Endothelial cell of umbilical vein (primary cell): ENCODE data around the gene TMIE. TPM values are rescaled to one million over a fixed set of nuclear protein-coding genes. Genes with fewer than 3 reads are reported as not detected.

Source experiments
- BruUV-seq: library from RNA; stranded (reverse); fragments of 400-500 nt; replicated peaks from 2 replicates; lab custom pipeline; 2021; lab: Mats Ljungman, UMichigan
- CTCF ChIA-PET: fragments of 300-600, 350-600 bp; sonication (Branson Sonifier 250); formaldehyde crosslinking; loops from one replicate; lab custom pipeline; 2021; ENCODE audit warnings: antibody characterized with exemption, inconsistent platforms; lab: Charles Lee
- POLR2A ChIA-PET: fragments of 300-600, 350-600 bp; sonication (Branson Sonifier 250); formaldehyde crosslinking; loops from one replicate; lab custom pipeline; 2021; ENCODE audit warnings: antibody characterized with exemption, inconsistent platforms; lab: Charles Lee
- DNase-seq: peaks from one replicate; pipeline ENCODE4 v3.0.0-alpha.2; 2011; ENCODE audit warnings: low read depth, low spot score
- FAIRE-seq: peaks from 2 replicates; lab custom pipeline; 2011; peaks lifted over from hg19 to GRCh38; lab: Jason Lieb, UNC
- H2AFZ ChIP-seq: 2 replicates; pipeline ENCODE4 v1.6.0; 2012; ENCODE audit warnings: low read depth, low read length, control low read depth, inconsistent platforms
- H3K27ac ChIP-seq: 2 replicates; pipeline ENCODE4 v1.5.1; 2011; ENCODE audit warnings: low read depth, mild to moderate bottlenecking, control low read depth, low read length, moderate library complexity; ENCODE audit not compliant: insufficient read depth
- H3K27me3 ChIP-seq, 2 experiments: 2 replicates each; pipeline versions ENCODE4 v1.6.0 to v1.6.1; 2011; ENCODE audit warnings: low read length in 2 of 2, mixed read lengths in 1 of 2; ENCODE audit not compliant: control insufficient read depth in 2 of 2, insufficient read depth in 2 of 2
- H3K36me3 ChIP-seq, 2 experiments: 2 replicates in 1 of 2; 3 replicates in 1 of 2; pipeline ENCODE4 v1.5.1; 2011; ENCODE audit warnings: low read length in 2 of 2, mild to moderate bottlenecking in 1 of 2, moderate library complexity in 1 of 2; ENCODE audit not compliant: control insufficient read depth in 2 of 2, insufficient read depth in 2 of 2; ENCODE audit errors: extremely low read depth in 1 of 2
- H3K4me1 ChIP-seq: 3 replicates; pipeline ENCODE4 v1.5.1; 2011; ENCODE audit warnings: mild to moderate bottlenecking, low read length; ENCODE audit not compliant: control insufficient read depth, insufficient read depth; ENCODE audit errors: extremely low read depth
- H3K4me2 ChIP-seq: 2 replicates; pipeline ENCODE4 v1.6.1; 2011; ENCODE audit warnings: low read length, control low read depth, mixed read lengths; ENCODE audit not compliant: insufficient read depth
- H3K4me3 ChIP-seq, 3 experiments: fragments of 200-600 bp in 1 of 3; sonication (generic), shearing (Covaris generic) in 1 of 3; replicated peaks in 1 of 3; 2 replicates each; pipeline ENCODE4 v1.5.1; 2011 to 2016; ENCODE audit warnings: control low read depth in 3 of 3, low read length in 3 of 3, mild to moderate bottlenecking in 2 of 3, inconsistent platforms in 1 of 3, low read depth in 1 of 3, moderate library complexity in 1 of 3; ENCODE audit not compliant: insufficient read depth in 1 of 3
- H3K79me2 ChIP-seq: 2 replicates; pipeline ENCODE4 v1.6.0; 2012; ENCODE audit warnings: low read length, inconsistent platforms; ENCODE audit not compliant: control insufficient read depth, insufficient read depth
- H3K9ac ChIP-seq: replicated peaks from 2 replicates; pipeline ENCODE3; 2011; ENCODE audit warnings: low read length, control low read depth; ENCODE audit not compliant: insufficient read depth; ENCODE audit errors: extremely low read depth
- H3K9me1 ChIP-seq: replicated peaks from 3 replicates; pipeline ENCODE4 v1.6.0; 2011; ENCODE audit warnings: mild to moderate bottlenecking, low read length; ENCODE audit not compliant: control insufficient read depth, insufficient read depth; ENCODE audit errors: extremely low read depth
- H3K9me3 ChIP-seq: replicated peaks from 2 replicates; pipeline ENCODE4 v1.5.1; 2012; ENCODE audit warnings: low read length, inconsistent platforms; ENCODE audit not compliant: control insufficient read depth, insufficient read depth
- H4K20me1 ChIP-seq: replicated peaks from 2 replicates; pipeline ENCODE3; 2011; ENCODE audit warnings: mild to moderate bottlenecking, low read length; ENCODE audit not compliant: control insufficient read depth, insufficient read depth; ENCODE audit errors: extremely low read depth
- CTCF ChIP-seq, 2 donors: IDR thresholded peaks; 1 replicate in 1 of 2; 2 replicates in 1 of 2; pipeline ENCODE4 v1.5.1; 2011; ENCODE audit warnings: low read length in 2 of 2, mild to moderate bottlenecking in 2 of 2, moderate library complexity in 2 of 2, control low read depth in 1 of 2, inconsistent platforms in 1 of 2, low read depth in 1 of 2; ENCODE audit not compliant: insufficient read depth in 1 of 2; ENCODE audit errors: extremely low read depth in 1 of 2
- EZH2 ChIP-seq: IDR thresholded peaks from 2 replicates; pipeline ENCODE4 v1.6.1; 2012; ENCODE audit warnings: borderline replicate concordance, low read depth, mild to moderate bottlenecking, moderate library complexity, low read length, inconsistent platforms; ENCODE audit not compliant: severe bottlenecking
- FOS ChIP-seq: IDR thresholded peaks from 2 replicates; pipeline ENCODE4 v1.6.1; 2011; ENCODE audit warnings: mild to moderate bottlenecking, low read length, moderate library complexity, borderline replicate concordance; ENCODE audit not compliant: insufficient read depth
- GATA2 ChIP-seq: IDR thresholded peaks from 2 replicates; pipeline ENCODE4 v1.7.0; 2011; ENCODE audit warnings: low read depth, mild to moderate bottlenecking, moderate library complexity, mixed read lengths, low read length; ENCODE audit not compliant: insufficient read length, insufficient read depth
- JUN ChIP-seq: IDR thresholded peaks from 2 replicates; pipeline ENCODE4 v1.6.1; 2011; ENCODE audit warnings: borderline replicate concordance, low read depth; ENCODE audit not compliant: insufficient read length, insufficient read depth
- MYC ChIP-seq: IDR thresholded peaks from one replicate; pipeline ENCODE4 v1.6.1; 2011; ENCODE audit warnings: mild to moderate bottlenecking, low read depth, low read length
- POLR2A ChIP-seq: IDR thresholded peaks from 2 replicates; pipeline ENCODE4 v1.6.1; 2012; ENCODE audit warnings: low read depth, mild to moderate bottlenecking, control low read depth, low read length
- POLR2AphosphoS5 ChIP-seq: IDR thresholded peaks from 2 replicates; pipeline ENCODE4 v1.6.1; 2012; ENCODE audit warnings: low read depth, mild to moderate bottlenecking, control low read depth, low read length, moderate library complexity; ENCODE audit not compliant: insufficient read depth
- dilution Hi-C: fragments of 300-500 bp; cut with MboI; formaldehyde crosslinking; loops from one replicate; pipeline ENCODE4 v1.15.0; 2019; ENCODE audit warnings: low sequenced_read_pairs; ENCODE audit not compliant: extremely low pct_ligation_motif_present
- intact Hi-C: fragments of 100-400 bp; cut with micrococcal nuclease; formaldehyde crosslinking; loops from one replicate; pipeline ENCODE4 v1.10.0; 2022
- polyA plus RNA-seq, 4 experiments: library from polyadenylated mRNA; depleted of rRNA in 3 of 4; stranded (reverse) in 3 of 4; unstranded in 1 of 4; fragments of >200 nt; gene quantifications; 2 replicates each; pipeline versions ENCODE4 v1.2.1 to v1.2.3, GENCODE V29; 2011 to 2012; ENCODE audit warnings: missing spikeins in 1 of 4
- total RNA-seq: library from RNA; stranded (reverse); gene quantifications from 2 replicates; pipeline ENCODE4 v1.2.3, GENCODE V29; 2021
- TF ChIP-seq, protein P1 (sequence below): IDR thresholded peaks from 2 replicates; pipeline ENCODE4 v1.6.1; 2011; ENCODE audit not compliant: insufficient read depth, insufficient read length

The TMIE gene
- total and polyA plus RNA-seq, 2 donors (not counting 3 experiments of a cell fraction or from before 2014, with no cell fraction given), result 0.15 to 0.27 TPM

DNA sequence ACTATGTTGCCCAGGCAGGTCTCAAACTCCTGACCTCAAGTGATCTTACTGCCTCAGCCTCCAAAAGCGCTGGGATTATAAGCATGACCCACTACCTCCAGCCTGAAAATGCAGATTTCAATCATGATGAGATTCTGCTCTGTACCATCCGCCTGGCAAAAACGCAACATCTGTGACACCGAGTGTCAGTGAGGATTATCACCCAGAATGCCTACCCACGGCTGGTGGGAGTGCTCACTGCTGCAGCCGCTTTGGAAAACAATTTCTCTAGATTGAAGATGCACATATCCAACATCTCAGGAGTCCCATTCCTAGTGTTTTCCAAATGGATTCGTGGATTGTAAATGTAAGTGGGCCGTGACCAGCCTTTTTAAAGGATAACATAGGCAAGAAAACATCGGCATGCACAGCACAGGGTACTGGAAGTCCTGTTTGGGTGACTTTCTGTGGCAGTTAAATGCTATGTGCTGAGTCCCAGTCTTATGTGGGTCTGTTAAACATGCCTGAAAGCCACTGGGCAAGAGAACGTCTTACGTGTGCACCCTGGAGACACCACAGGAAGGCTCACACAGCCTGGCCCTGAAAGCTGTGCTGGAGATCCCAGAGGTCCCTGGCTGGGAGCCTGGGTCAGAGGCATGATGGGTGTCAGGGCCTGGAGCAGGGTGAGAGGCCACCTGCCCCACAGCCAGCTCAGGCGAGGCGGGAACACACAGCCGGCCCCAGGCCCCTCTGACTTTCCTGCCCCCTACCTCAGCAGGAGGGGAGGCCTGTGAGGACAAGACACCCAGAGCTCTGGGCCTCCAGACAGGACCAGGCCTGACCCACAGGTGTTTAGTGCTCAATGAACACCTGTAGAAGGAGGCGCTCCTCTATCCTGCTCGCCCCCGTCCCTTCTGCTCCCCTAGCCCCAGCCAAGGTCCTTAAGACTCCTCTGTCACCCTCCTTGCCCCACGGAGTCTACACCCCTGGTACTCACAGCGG, 15.6 kb downstream of the TMIE start:
- H3K79me2 ChIP-seq, result no peaks in the 10 kb centered on the region
- intact Hi-C loops (no loop called here), dilution Hi-C loops (no loop called here)
- no peak overlapping the region for H2AFZ ChIP-seq
- no peaks in the 10 kb centered on the region for H3K4me1 ChIP-seq
- FAIRE-seq (no peak), DNase-seq (no peak)
- H3K4me2 ChIP-seq, result no peak overlapping the region
- no peaks in the 10 kb centered on the region for H3K9me1 ChIP-seq
- CTCF ChIA-PET, result interaction anchor here (1.0 to 2.4 kb wide), 5 partner anchors 10 to 193 kb away, joined by 3 to 7 read pairs (median 4); no protein-coding TSS in a partner anchor
- TF ChIP-seq POLR2AphosphoS5 (no peak), CTCF (IDR thresholded peaks at IDR 0.05; ENCODE audit: extremely low read depth in 1 of 2, insufficient read depth in 1 of 2, low read depth in 1 of 2, low read length in 2 of 2) (no peak), MYC (no peak), GATA2 (no peak), JUN (no peak), FOS (no peak), POLR2A (no peak), EZH2 (no peak)
- TF ChIP-seq, protein P1, sequence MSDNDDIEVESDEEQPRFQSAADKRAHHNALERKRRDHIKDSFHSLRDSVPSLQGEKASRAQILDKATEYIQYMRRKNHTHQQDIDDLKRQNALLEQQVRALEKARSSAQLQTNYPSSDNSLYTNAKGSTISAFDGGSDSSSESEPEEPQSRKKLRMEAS, result no peak
- POLR2A ChIA-PET, result no interaction called here
- no peak overlapping the region for H3K27ac ChIP-seq
- no peak overlapping the region for H3K9ac ChIP-seq
- H3K36me3 ChIP-seq, result no peaks in the 10 kb centered on the region
- no peak overlapping the region for H3K4me3 ChIP-seq
- BruUV-seq, result no TSS peak
- no peaks in the 10 kb centered on the region for H3K9me3 ChIP-seq
- peaks cover 2 to 4% of the 10 kb centered on the region in 2 experiments for H3K27me3 ChIP-seq
- no peaks in the 10 kb centered on the region for H4K20me1 ChIP-seq
